ENCODE measurements around the gene GAD1.
A peak's percentile ranks its signal among the peaks of the same experiment; 100 is the strongest.

GAD1 gene

GRCh38 chr2:170862286-170862902 is 45.7 kb downstream of the GAD1 start:
- Histone ChIP-seq H3K18ac (ENCODE audit: low read length) (no peak overlapping the region), H3K4me2 (ENCODE audit: low read length) (no peak overlapping the region), H3K4me1 (ENCODE audit: control insufficient read depth in 1 of 2, insufficient read depth in 2 of 2, low read length in 2 of 2) (no peaks in the 10 kb centered on the region), H3K79me2 (ENCODE audit: control insufficient read depth, insufficient read depth, low read length, poor library complexity) (no peaks in the 10 kb centered on the region), H3K27ac (ENCODE audit: low read depth, low read length) (no peak overlapping the region), H3K79me1 (ENCODE audit: low read length) (no peaks in the 10 kb centered on the region), H3K4ac (ENCODE audit: low read depth, low read length) (no peak overlapping the region), H3K23ac (ENCODE audit: low read length) (no peak overlapping the region), H2BK120ac (ENCODE audit: insufficient read depth, low read length, poor library complexity) (no peak overlapping the region), H2BK5ac (ENCODE audit: low read depth, low read length, poor library complexity) (no peak overlapping the region), H4K8ac (ENCODE audit: low read depth, low read length) (no peak overlapping the region), H3K36me3 (ENCODE audit: control insufficient read depth in 1 of 2, insufficient read depth in 2 of 2, low read length in 2 of 2) (no peaks in the 10 kb centered on the region), H2BK12ac (ENCODE audit: low read length) (no peak overlapping the region), H3K9ac (ENCODE audit: low read length) (no peak overlapping the region), H2AFZ (ENCODE audit: insufficient read depth, low read length, poor library complexity) (no peak overlapping the region), H3K27me3 (ENCODE audit: insufficient read depth, low read length) (no peaks in the 10 kb centered on the region), H4K91ac (ENCODE audit: low read depth, low read length) (no peak overlapping the region), H2AK5ac (ENCODE audit: low read length) (no peak overlapping the region), H3K14ac (ENCODE audit: low read length) (no peak overlapping the region), H3K4me3 (ENCODE audit: low read depth, low read length) (no peak overlapping the region), H4K12ac (ENCODE audit: low read depth, low read length) (no peak overlapping the region), H3K9me3 (ENCODE audit: insufficient read depth, low read depth, low read length) (no peaks in the 10 kb centered on the region)
- no peak for DNase-seq
- WGBS (ENCODE audit: extremely low coverage, insufficient coverage, insufficient read length): no CpG with 5 or more reads among the region's 7 CpGs

- no peak overlapping the region for H4K8ac ChIP-seq (ENCODE audit: low read depth, low read length)
- H3K79me1 ChIP-seq (ENCODE audit: low read length): no peaks in the 10 kb centered on the region
- no peak overlapping the region for H3K23ac ChIP-seq (ENCODE audit: low read length)
- no peak overlapping the region for H3K27ac ChIP-seq (ENCODE audit: low read depth, low read length)
- no peak overlapping the region for H3K14ac ChIP-seq (ENCODE audit: low read length)
- H3K4me2 ChIP-seq (ENCODE audit: low read length): no peak overlapping the region
- H3K9ac ChIP-seq (ENCODE audit: low read length): no peak overlapping the region
- H2BK12ac ChIP-seq (ENCODE audit: low read length): no peak overlapping the region
- no peak overlapping the region for H4K91ac ChIP-seq (ENCODE audit: low read depth, low read length)
- no peak overlapping the region for H2AK5ac ChIP-seq (ENCODE audit: low read length)
- H2AFZ ChIP-seq (ENCODE audit: insufficient read depth, low read length, poor library complexity): no peak overlapping the region
- DNase-seq: no peak
- no peak overlapping the region for H2BK120ac ChIP-seq (ENCODE audit: insufficient read depth, low read length, poor library complexity)
- H3K4me3 ChIP-seq (ENCODE audit: low read depth, low read length): no peak overlapping the region
- no peaks in the 10 kb centered on the region for H3K79me2 ChIP-seq (ENCODE audit: control insufficient read depth, insufficient read depth, low read length, poor library complexity)
- H3K4ac ChIP-seq (ENCODE audit: low read depth, low read length): no peak overlapping the region
- no peaks in the 10 kb centered on the region for H3K27me3 ChIP-seq (ENCODE audit: insufficient read depth, low read length)
- H3K18ac ChIP-seq (ENCODE audit: low read length): no peak overlapping the region
- H3K4me1 ChIP-seq (ENCODE audit: control insufficient read depth in 1 of 2, insufficient read depth in 2 of 2, low read length in 2 of 2): no peaks in the 10 kb centered on the region
- WGBS (ENCODE audit: extremely low coverage, insufficient coverage, insufficient read length): no CpG with 5 or more reads among the region's 4 CpGs
- H4K12ac ChIP-seq (ENCODE audit: low read depth, low read length): no peak overlapping the region
- H3K9me3 ChIP-seq (ENCODE audit: insufficient read depth, low read depth, low read length): no peaks in the 10 kb centered on the region
- no peak overlapping the region for H2BK5ac ChIP-seq (ENCODE audit: low read depth, low read length, poor library complexity)
- no peaks in the 10 kb centered on the region for H3K36me3 ChIP-seq (ENCODE audit: control insufficient read depth in 1 of 2, insufficient read depth in 2 of 2, low read length in 2 of 2)
Measured at GRCh38 chr2:170863087-170863486, 46.4 kb downstream of the GAD1 start.

- H3K14ac ChIP-seq (ENCODE audit: low read length): no peak overlapping the region
- no peaks in the 10 kb centered on the region for H3K79me1 ChIP-seq (ENCODE audit: low read length)
- H3K27ac ChIP-seq (ENCODE audit: low read depth, low read length): peak overlapping the region; percentile 46
- H2AK5ac ChIP-seq (ENCODE audit: low read length): no peak overlapping the region
- H3K9me3 ChIP-seq (ENCODE audit: insufficient read depth, low read depth, low read length): peaks cover 2% of the 10 kb centered on the region
- H4K12ac ChIP-seq (ENCODE audit: low read depth, low read length): no peak overlapping the region
- H4K91ac ChIP-seq (ENCODE audit: low read depth, low read length): no peak overlapping the region
- no peak overlapping the region for H3K9ac ChIP-seq (ENCODE audit: low read length)
- peak; percentile 49 to 65 for DNase-seq
- no peak overlapping the region for H4K8ac ChIP-seq (ENCODE audit: low read depth, low read length)
- no peak overlapping the region for H3K18ac ChIP-seq (ENCODE audit: low read length)
- H2BK120ac ChIP-seq (ENCODE audit: insufficient read depth, low read length, poor library complexity): no peak overlapping the region
- no peak overlapping the region for H3K4ac ChIP-seq (ENCODE audit: low read depth, low read length)
- no peaks in the 10 kb centered on the region for H3K36me3 ChIP-seq (ENCODE audit: control insufficient read depth in 1 of 2, insufficient read depth in 2 of 2, low read length in 2 of 2)
- H3K23ac ChIP-seq (ENCODE audit: low read length): no peak overlapping the region
- no peak overlapping the region for H3K4me2 ChIP-seq (ENCODE audit: low read length)
- WGBS (ENCODE audit: extremely low coverage, insufficient coverage, insufficient read length): no CpG with 5 or more reads among the region's 1 CpG
- H2BK5ac ChIP-seq (ENCODE audit: low read depth, low read length, poor library complexity): no peak overlapping the region
- no peaks in the 10 kb centered on the region for H3K27me3 ChIP-seq (ENCODE audit: insufficient read depth, low read length)
- H2AFZ ChIP-seq (ENCODE audit: insufficient read depth, low read length, poor library complexity): no peak overlapping the region
- peaks cover 0 to 2% of the 10 kb centered on the region in 2 experiments for H3K4me1 ChIP-seq (ENCODE audit: control insufficient read depth in 1 of 2, insufficient read depth in 2 of 2, low read length in 2 of 2)
- no peaks in the 10 kb centered on the region for H3K79me2 ChIP-seq (ENCODE audit: control insufficient read depth, insufficient read depth, low read length, poor library complexity)
- H3K4me3 ChIP-seq (ENCODE audit: low read depth, low read length): no peak overlapping the region
- no peak overlapping the region for H2BK12ac ChIP-seq (ENCODE audit: low read length)
Measured at GRCh38 chr2:170869036-170869435, 52.3 kb downstream of the GAD1 start.

GRCh38 chr2:170869461-170869860 is 52.8 kb downstream of the GAD1 start:
- H3K4me1 ChIP-seq (ENCODE audit: control insufficient read depth in 1 of 2, insufficient read depth in 2 of 2, low read length in 2 of 2): peaks cover 0 to 2% of the 10 kb centered on the region in 2 experiments
- peak in 1 of 2 donors; percentile 62 for DNase-seq
- no peak overlapping the region for H4K12ac ChIP-seq (ENCODE audit: low read depth, low read length)
- H2BK5ac ChIP-seq (ENCODE audit: low read depth, low read length, poor library complexity): no peak overlapping the region
- H3K27me3 ChIP-seq (ENCODE audit: insufficient read depth, low read length): no peaks in the 10 kb centered on the region
- peak overlapping the region; percentile 0 for H2BK12ac ChIP-seq (ENCODE audit: low read length)
- no peak overlapping the region for H3K27ac ChIP-seq (ENCODE audit: low read depth, low read length)
- no peak overlapping the region for H2AFZ ChIP-seq (ENCODE audit: insufficient read depth, low read length, poor library complexity)
- H3K79me1 ChIP-seq (ENCODE audit: low read length): no peaks in the 10 kb centered on the region
- WGBS (ENCODE audit: extremely low coverage, insufficient coverage, insufficient read length): no CpG with 5 or more reads among the region's 4 CpGs
- no peaks in the 10 kb centered on the region for H3K36me3 ChIP-seq (ENCODE audit: control insufficient read depth in 1 of 2, insufficient read depth in 2 of 2, low read length in 2 of 2)
- H3K4ac ChIP-seq (ENCODE audit: low read depth, low read length): no peak overlapping the region
- no peak overlapping the region for H3K14ac ChIP-seq (ENCODE audit: low read length)
- no peaks in the 10 kb centered on the region for H3K79me2 ChIP-seq (ENCODE audit: control insufficient read depth, insufficient read depth, low read length, poor library complexity)
- no peak overlapping the region for H2AK5ac ChIP-seq (ENCODE audit: low read length)
- no peak overlapping the region for H3K18ac ChIP-seq (ENCODE audit: low read length)
- H3K23ac ChIP-seq (ENCODE audit: low read length): no peak overlapping the region
- H3K9ac ChIP-seq (ENCODE audit: low read length): no peak overlapping the region
- no peak overlapping the region for H3K4me3 ChIP-seq (ENCODE audit: low read depth, low read length)
- H2BK120ac ChIP-seq (ENCODE audit: insufficient read depth, low read length, poor library complexity): no peak overlapping the region
- H4K91ac ChIP-seq (ENCODE audit: low read depth, low read length): peak overlapping the region; percentile 10
- H3K9me3 ChIP-seq (ENCODE audit: insufficient read depth, low read depth, low read length): peaks cover 2% of the 10 kb centered on the region
- no peak overlapping the region for H4K8ac ChIP-seq (ENCODE audit: low read depth, low read length)
- H3K4me2 ChIP-seq (ENCODE audit: low read length): no peak overlapping the region

Data from trophoblast cell (in vitro differentiated cells and primary cell).